CD4-positive, alpha-beta T cell treated with Interleukin-4 for 4 hours (primary cell): Measurements from ENCODE around the gene ASTN1.

ENCODE experiments used
- DNase-seq: peaks from one replicate; pipeline ENCODE4 v3.0.0-alpha.2; 2020

The ASTN1 gene

GRCh38 chr1:176820391-176821031, 344.0 kb downstream of the ASTN1 start:
- DNase-seq, result no peak

DNA sequence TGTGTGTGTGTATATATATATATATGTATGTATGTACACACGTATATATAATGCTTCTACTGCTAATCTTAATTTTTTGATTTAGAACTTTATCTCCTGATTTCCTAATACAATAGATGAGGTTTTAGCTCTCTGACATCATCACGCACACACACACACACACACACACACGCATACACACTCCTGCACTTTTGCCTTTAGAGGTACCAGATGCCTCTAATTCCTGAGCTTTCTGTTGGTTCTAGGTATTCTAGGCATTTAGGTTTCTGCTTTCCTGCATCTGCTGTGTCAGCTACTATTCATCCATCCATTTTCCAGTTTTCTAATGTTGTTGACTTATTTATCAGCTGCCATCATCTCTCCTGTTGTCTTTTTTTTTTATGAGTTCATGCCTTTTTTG, 348.3 kb downstream of the ASTN1 start:
- DNase-seq, result no peak

DNA sequence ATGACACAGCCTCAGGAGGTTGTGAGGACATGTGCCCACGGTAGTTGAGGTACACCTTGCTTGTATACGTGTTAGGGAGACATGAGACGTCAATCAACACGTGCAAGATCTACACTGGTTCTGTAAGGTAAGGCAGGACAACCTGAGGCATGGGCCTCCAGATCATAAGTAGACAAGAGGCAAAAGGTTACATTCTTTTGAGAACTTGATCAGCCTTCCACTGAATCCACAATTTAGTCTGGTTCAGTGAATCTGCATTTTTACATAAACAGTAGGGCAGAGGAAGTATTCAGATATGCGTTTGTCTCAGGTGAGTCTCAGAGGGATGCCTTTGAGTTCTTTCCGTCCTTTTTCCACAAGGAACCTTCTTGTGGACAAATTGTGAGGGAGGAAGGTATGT, 348.9 kb downstream of the ASTN1 start:
- no peak for DNase-seq

DNA sequence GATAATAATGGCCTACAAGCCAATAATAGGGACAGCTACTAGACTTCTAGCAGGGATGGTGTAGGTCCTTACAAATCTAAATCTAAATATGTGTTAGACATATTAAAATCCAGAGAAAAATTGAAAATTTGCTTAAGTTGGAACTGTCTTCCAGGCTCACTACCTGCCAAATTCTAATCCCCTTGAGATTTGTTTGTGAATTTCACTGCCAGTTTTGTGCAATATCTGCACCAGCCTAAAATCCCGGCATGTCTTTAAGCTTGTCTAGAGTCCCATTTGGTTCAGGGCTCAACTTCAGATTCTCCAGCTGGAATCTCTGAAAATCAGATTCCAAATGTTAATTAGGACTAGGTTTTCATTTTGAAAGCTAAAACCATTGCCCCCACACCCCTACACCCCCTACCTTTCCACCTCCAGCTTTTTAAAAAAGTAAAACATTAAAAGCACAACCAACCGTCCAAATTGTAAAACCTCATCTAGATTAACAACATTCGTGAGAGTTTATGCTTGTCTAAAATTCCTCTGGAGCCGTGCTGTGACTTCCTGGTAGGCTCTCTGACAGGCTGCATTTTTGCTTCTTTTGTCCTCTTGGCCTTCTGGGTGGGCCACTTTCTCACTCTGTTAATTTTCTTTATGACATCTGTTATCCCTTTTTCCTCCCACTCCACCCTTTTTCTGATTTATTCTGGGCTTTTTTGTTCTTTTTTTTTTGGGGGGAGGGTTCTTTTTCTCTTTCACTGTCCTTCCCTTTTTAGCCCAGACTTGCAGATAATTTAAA, 352.8 kb downstream of the ASTN1 start:
- no peak for DNase-seq

DNA sequence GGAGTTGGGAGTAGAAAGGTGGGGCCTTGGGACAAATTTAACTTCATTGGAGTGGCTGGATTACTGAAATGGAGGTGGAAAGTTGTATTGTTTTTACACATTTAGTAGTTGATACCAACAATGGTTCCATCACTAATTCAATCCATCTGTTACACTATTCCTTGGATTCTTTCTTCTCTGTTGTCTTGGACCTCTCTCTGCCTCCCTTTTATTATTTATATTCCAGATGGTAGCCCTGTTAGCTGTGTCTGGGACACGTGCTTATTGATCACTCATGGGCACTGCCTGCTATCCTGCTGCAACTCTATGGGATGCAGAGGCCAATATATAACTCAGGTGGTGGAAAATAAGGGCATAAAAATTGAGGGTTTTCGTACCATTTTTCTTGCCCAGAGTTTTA, 355.2 kb downstream of the ASTN1 start:
- no peak for DNase-seq
